GM12875 (cell line): ENCODE results near the gene FMO2.
A peak's percentile ranks its signal among the peaks of the same experiment; 100 is the strongest.

Source experiments
- H3K4me3 ChIP-seq: one replicate; pipeline ENCODE4 v1.5.1; 2011; ENCODE audit warnings: low read depth, low read length, control low read depth
- TF ChIP-seq, protein P1 (sequence below): IDR thresholded peaks from 2 replicates; pipeline ENCODE4 v1.5.1; 2011; ENCODE audit warnings: low read depth, mild to moderate bottlenecking, control low read depth, inconsistent platforms, low read length, moderate library complexity, borderline replicate concordance; ENCODE audit not compliant: insufficient read depth

FMO2 gene

DNA sequence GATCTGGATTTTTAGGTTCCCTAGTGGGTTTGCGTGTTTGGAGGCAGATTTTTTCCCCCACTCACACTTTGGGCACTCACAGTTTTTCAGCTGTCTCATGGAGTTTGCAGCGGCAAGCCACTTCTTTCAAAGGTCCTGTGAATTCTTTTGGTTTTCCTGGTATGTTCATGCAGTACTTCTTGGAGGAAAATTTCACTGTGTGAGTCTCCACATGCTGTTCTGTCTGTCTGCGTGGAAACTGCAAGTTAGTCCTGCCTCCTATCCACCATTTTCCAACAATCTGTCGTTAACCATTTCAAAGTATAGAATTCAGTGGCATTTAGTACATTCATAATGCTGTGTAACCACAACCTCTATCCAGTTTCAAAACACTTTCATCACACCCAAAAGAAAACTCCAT, 62.4 kb downstream of the FMO2 start:
- H3K4me3 ChIP-seq = no peak overlapping the region
- TF ChIP-seq, protein P1, sequence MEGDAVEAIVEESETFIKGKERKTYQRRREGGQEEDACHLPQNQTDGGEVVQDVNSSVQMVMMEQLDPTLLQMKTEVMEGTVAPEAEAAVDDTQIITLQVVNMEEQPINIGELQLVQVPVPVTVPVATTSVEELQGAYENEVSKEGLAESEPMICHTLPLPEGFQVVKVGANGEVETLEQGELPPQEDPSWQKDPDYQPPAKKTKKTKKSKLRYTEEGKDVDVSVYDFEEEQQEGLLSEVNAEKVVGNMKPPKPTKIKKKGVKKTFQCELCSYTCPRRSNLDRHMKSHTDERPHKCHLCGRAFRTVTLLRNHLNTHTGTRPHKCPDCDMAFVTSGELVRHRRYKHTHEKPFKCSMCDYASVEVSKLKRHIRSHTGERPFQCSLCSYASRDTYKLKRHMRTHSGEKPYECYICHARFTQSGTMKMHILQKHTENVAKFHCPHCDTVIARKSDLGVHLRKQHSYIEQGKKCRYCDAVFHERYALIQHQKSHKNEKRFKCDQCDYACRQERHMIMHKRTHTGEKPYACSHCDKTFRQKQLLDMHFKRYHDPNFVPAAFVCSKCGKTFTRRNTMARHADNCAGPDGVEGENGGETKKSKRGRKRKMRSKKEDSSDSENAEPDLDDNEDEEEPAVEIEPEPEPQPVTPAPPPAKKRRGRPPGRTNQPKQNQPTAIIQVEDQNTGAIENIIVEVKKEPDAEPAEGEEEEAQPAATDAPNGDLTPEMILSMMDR = no peak

DNA sequence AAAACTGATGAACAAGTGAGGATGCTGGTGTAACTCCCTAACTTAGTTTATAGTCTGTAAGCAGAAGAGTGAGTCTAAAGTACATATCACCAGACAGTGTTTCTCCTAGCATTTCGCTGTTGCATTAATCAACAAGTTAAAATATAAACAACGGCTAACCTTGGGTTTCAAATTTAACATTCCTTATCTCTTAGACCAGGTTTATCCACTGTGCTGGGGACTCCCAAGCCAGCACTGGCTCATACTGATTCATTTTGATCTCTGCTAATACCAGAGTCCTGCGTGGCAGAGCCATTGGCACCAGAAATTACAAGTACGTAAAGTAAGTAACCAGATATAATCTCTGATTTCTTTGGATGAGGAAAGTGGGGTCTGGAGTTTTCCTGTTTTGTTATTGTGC, 63.2 kb downstream of the FMO2 start, which contains the start of gene FMO1:
Gene FMO1 (plus strand): TSS at position 193 of the 400 bp plus-strand sequence. CDS start 9,594 bp downstream, outside the sequence.
- no peak within 1 kb of the TSS for H3K4me3 ChIP-seq
- TF ChIP-seq, protein P1 = no peak

DNA sequence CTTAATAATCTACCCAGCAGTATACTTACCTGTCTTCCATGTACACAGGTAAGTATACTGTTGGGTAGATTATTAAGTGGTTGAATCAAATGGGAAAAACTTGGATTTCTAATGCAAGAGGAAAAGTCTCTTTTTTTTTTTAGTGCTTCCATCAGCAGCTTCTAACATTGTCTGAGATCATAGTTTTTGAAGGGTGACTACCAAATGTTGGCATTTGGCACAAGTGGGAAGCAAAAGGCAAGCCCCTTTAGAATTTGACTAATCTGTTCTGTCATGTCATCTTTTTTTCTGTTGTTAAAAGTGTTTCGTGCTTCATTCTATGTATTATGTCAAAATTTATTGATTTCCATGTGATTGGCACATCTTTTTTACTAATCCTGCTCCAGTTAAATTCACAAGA, 63.7 kb downstream of the FMO2 start:
- TF ChIP-seq, protein P1 = no peak
- no peak overlapping the region for H3K4me3 ChIP-seq

DNA sequence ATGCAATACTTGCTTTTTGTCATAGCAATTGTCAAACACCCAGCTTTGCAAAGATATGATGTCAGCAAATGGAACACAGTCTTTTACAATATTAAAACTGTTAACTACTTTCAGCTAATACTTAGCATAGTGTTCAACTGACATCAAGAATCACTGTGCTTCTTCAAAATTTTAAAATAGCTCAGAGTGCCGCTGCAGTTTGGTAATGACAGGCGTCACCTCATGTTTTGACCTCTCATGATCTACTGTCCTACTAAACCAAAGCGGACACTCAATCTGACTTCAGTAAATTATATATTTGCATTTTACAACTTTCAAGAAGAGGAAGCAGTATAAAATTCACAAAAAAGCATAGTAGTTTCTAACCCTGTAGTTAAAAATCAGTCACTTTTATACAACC, 65.2 kb downstream of the FMO2 start:
- H3K4me3 ChIP-seq = no peak overlapping the region
- TF ChIP-seq, protein P1 = no peak

DNA sequence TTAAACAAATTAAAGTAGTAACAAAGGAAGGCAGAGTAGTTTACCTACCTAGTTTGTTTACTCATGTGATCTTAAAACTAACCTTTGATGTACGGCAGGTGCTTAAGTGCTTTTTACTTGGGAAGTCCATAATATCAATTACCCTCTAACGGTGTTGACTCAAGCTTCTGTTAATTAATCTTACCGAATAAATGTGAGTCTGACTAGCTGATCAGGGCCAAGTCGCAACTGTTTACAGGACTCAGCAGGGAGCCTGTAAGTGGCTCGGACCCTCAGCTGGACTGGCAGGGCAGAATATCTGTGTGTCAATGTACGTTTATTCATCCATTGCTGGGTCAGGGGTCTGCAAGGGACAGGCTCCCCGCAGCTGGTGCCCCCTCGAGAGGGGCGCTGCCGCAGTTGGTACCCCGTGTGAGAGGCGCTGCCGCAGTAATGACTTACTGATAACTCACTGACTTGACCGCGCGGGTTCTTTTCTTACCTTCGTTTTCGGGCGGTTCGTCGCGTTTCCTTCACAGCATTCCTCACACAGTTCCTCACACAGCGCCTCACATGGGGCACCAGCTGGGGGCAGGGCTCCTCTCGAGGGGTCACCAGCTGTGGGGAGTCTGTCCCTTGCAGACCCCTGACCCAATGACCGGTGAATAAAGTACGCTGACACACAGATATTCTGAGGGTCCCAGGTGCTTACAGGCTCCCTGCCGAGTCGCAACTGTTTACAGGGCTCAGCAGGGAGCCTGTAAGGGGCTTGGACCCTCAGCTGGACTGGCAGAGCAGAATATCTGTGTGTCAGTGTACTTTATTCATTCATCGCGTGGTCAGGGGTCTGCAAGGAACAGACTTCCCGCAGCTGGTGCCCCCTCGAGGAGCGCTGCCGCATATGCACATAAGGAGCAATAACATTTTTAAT, 66.2 kb downstream of the FMO2 start:
- peak overlapping the region; percentile 35 for H3K4me3 ChIP-seq
- TF ChIP-seq, protein P1 = 0 out of 2 replicates have a peak, but pooled peaks have one; percentile 51

DNA sequence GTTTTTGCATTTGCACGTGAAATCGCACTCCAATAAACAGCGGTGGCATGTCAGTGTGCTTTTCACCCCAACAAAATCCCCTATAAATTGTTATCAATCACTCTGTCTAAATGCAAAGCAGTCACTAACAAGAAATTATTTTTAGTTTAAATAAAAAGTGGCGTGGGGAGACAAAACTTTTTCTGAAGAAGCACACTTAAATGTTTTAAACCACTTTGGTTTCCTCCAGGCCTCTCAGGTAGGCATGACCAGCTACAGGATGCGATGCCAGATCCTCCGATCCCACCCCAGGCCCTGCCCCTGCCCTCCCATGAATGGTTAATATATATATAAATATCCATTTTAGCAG, 66.8 kb downstream of the FMO2 start:
- H3K4me3 ChIP-seq = no peak overlapping the region

DNA sequence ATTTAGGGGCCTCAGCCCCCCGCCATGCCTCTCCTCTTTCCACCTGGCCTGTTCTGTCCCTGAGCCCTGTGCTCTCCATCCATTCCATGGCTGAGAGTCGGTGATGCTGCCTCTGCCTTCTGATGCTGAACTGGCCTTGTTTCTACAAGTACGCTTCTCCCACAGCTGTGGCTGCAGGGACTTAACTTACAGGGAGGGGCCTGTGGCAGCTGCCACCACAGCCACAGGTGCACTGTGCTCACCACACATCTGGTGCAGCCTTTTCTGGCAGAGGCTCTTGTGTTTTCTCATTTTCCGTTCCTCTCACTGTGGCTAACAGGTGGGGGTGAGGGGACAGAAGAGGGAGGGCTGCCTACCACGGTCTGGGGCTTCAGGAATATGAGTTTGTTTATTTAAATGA, 67.4 kb downstream of the FMO2 start:
- H3K4me3 ChIP-seq = no peak overlapping the region

More for the DNA sequence above, 66.8 kb downstream of the FMO2 start:
- TF ChIP-seq, protein P1 = no peak

More for the DNA sequence above, 67.4 kb downstream of the FMO2 start:
- TF ChIP-seq, protein P1 = no peak
